SU-DHL-6 (cell line): ENCODE data around the gene POC1A.

ENCODE experiments used
- H2AFZ ChIP-seq: fragments of 200-600 bp; sonication (generic); 2 replicates; pipeline ENCODE4 v1.6.1; 2014; ENCODE audit warnings: low read depth, mild to moderate bottlenecking, moderate library complexity, mixed read lengths, antibody characterized with exemption, low read length; ENCODE audit not compliant: severe bottlenecking
- H3F3A ChIP-seq: fragments of 200-600 bp; shearing (Covaris generic); 2 replicates; pipeline ENCODE4 v1.6.0; 2016; ENCODE audit warnings: antibody characterized with exemption, mild to moderate bottlenecking; ENCODE audit not compliant: insufficient read depth
- H3K27ac ChIP-seq: fragments of 200-600 bp; sonication (generic); 2 replicates; pipeline ENCODE4 v1.5.1; 2016; ENCODE audit warnings: low read depth, mild to moderate bottlenecking, low read length, moderate library complexity, mixed read lengths
- H3K27me3 ChIP-seq: fragments of 200-600 bp; sonication (generic), shearing (Covaris generic); 2 replicates; pipeline ENCODE4 v1.6.0; 2014; ENCODE audit warnings: mild to moderate bottlenecking, low read length
- H3K36me3 ChIP-seq: fragments of 200-600 bp; sonication (generic); 2 replicates; pipeline ENCODE4 v1.6.1; 2014; ENCODE audit warnings: mild to moderate bottlenecking, low read length, mixed read lengths
- H3K4me2 ChIP-seq: fragments of 300-600, 200-600 bp; shearing (Covaris generic), sonication (generic); 2 replicates; pipeline ENCODE4 v1.6.0; 2014; ENCODE audit warnings: low read length, low read depth, mild to moderate bottlenecking; ENCODE audit not compliant: poor library complexity, severe bottlenecking
- H3K4me3 ChIP-seq: fragments of 200-600 bp; sonication (generic); 2 replicates; pipeline ENCODE4 v1.5.1; 2014; ENCODE audit warnings: antibody characterized with exemption, low read length, mild to moderate bottlenecking, mixed read lengths; ENCODE audit not compliant: insufficient read depth, poor library complexity, severe bottlenecking
- H3K79me2 ChIP-seq: fragments of 200-600 bp; sonication (generic); 2 replicates; pipeline ENCODE4 v1.6.1; 2014; ENCODE audit warnings: mild to moderate bottlenecking, low read length, moderate library complexity; ENCODE audit not compliant: insufficient read depth
- H3K9ac ChIP-seq: fragments of 200-600 bp; sonication (generic); 2 replicates; pipeline ENCODE4 v1.7.0; 2014; ENCODE audit warnings: mild to moderate bottlenecking, low read length
- H3K9me2 ChIP-seq: fragments of 200-600 bp; sonication (generic); replicated peaks from 2 replicates; pipeline ENCODE4 v1.6.1; 2014; ENCODE audit warnings: low read length; ENCODE audit not compliant: insufficient read depth
- H3K9me3 ChIP-seq: fragments of 200-600 bp; sonication (generic); 2 replicates; pipeline ENCODE4 v1.6.1; 2014; ENCODE audit warnings: low read length, mixed read lengths; ENCODE audit not compliant: insufficient read depth
- H4K20me1 ChIP-seq: fragments of 200-600 bp; sonication (generic); 2 replicates; pipeline ENCODE4 v1.6.1; 2014; ENCODE audit warnings: low read depth, mild to moderate bottlenecking, antibody characterized with exemption, low read length, moderate library complexity, mixed read lengths
- EZH2phosphoT487 ChIP-seq: fragments of 200-600 bp; sonication (generic), shearing (Covaris generic); conservative IDR thresholded peaks from 2 replicates; pipeline ENCODE4 v1.6.1; 2018; ENCODE audit warnings: mild to moderate bottlenecking, antibody characterized with exemption, low read length, moderate library complexity, mixed read lengths
- TF ChIP-seq, protein P1 (sequence below): fragments of 200-600 bp; sonication (generic); IDR thresholded peaks from one replicate; pipeline ENCODE4 v1.5.1; 2017; ENCODE audit warnings: antibody characterized with exemption, mild to moderate bottlenecking, low read length, moderate library complexity; ENCODE audit not compliant: insufficient read depth, poor library complexity, severe bottlenecking

Gene POC1A

GRCh38 chr3:52029053-52029452 lies 125.2 kb downstream of the POC1A start:
- H3K9ac ChIP-seq: no peak overlapping the region
- no peaks in the 10 kb centered on the region for H3K79me2 ChIP-seq
- no peaks in the 10 kb centered on the region for H3K9me3 ChIP-seq

GRCh38 chr3:52028572-52028971 lies 125.7 kb downstream of the POC1A start:
- no peaks in the 10 kb centered on the region for H4K20me1 ChIP-seq
- no peaks in the 10 kb centered on the region for H3K36me3 ChIP-seq
- no peak overlapping the region for H3K9ac ChIP-seq
- H3K79me2 ChIP-seq: no peaks in the 10 kb centered on the region
- no peak overlapping the region for H3K4me2 ChIP-seq
- no peaks in the 10 kb centered on the region for H3K27me3 ChIP-seq
- no peaks in the 10 kb centered on the region for H3K9me2 ChIP-seq
- H3K9me3 ChIP-seq: no peaks in the 10 kb centered on the region
- H2AFZ ChIP-seq: no peak overlapping the region
- H3K4me3 ChIP-seq: no peak overlapping the region
- no peaks in the 10 kb centered on the region for H3F3A ChIP-seq
- H3K27ac ChIP-seq: no peak overlapping the region
- TF ChIP-seq, protein P1, sequence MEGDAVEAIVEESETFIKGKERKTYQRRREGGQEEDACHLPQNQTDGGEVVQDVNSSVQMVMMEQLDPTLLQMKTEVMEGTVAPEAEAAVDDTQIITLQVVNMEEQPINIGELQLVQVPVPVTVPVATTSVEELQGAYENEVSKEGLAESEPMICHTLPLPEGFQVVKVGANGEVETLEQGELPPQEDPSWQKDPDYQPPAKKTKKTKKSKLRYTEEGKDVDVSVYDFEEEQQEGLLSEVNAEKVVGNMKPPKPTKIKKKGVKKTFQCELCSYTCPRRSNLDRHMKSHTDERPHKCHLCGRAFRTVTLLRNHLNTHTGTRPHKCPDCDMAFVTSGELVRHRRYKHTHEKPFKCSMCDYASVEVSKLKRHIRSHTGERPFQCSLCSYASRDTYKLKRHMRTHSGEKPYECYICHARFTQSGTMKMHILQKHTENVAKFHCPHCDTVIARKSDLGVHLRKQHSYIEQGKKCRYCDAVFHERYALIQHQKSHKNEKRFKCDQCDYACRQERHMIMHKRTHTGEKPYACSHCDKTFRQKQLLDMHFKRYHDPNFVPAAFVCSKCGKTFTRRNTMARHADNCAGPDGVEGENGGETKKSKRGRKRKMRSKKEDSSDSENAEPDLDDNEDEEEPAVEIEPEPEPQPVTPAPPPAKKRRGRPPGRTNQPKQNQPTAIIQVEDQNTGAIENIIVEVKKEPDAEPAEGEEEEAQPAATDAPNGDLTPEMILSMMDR: no peak
- TF ChIP-seq EZH2phosphoT487: no peak

More at GRCh38 chr3:52029053-52029452, 125.2 kb downstream of the POC1A start:
- H3K27me3 ChIP-seq: no peaks in the 10 kb centered on the region
- no peaks in the 10 kb centered on the region for H3K36me3 ChIP-seq
- no peaks in the 10 kb centered on the region for H3F3A ChIP-seq
- H2AFZ ChIP-seq: no peak overlapping the region
- no peaks in the 10 kb centered on the region for H3K9me2 ChIP-seq
- H3K4me2 ChIP-seq: no peak overlapping the region
- H3K4me3 ChIP-seq: no peak overlapping the region
- no peak for TF ChIP-seq EZH2phosphoT487
- TF ChIP-seq, protein P1: no peak
- H4K20me1 ChIP-seq: no peaks in the 10 kb centered on the region
- H3K27ac ChIP-seq: no peak overlapping the region

- Histone ChIP-seq H3K9me2 (no peaks in the 10 kb centered on the region), H2AFZ (no peak overlapping the region), H3K4me2 (no peak overlapping the region), H3K27me3 (no peaks in the 10 kb centered on the region), H4K20me1 (no peaks in the 10 kb centered on the region), H3K4me3 (no peak overlapping the region), H3K36me3 (no peaks in the 10 kb centered on the region), H3F3A (no peaks in the 10 kb centered on the region), H3K27ac (no peak overlapping the region), H3K9me3 (no peaks in the 10 kb centered on the region), H3K79me2 (no peaks in the 10 kb centered on the region), H3K9ac (no peak overlapping the region)
- no peak for TF ChIP-seq EZH2phosphoT487
- TF ChIP-seq, protein P1: no peak
These were observed 128.2 kb downstream of the POC1A start for GRCh38 chr3:52026041-52026440.

GRCh38 chr3:52025453-52025852 lies 128.8 kb downstream of the POC1A start:
- Histone ChIP-seq H3K4me3 (no peak overlapping the region), H3F3A (no peaks in the 10 kb centered on the region), H3K9me2 (no peaks in the 10 kb centered on the region), H2AFZ (no peak overlapping the region), H3K79me2 (no peaks in the 10 kb centered on the region), H3K36me3 (no peaks in the 10 kb centered on the region), H3K27me3 (no peaks in the 10 kb centered on the region), H3K4me2 (no peak overlapping the region), H3K27ac (no peak overlapping the region), H3K9me3 (no peaks in the 10 kb centered on the region), H3K9ac (no peak overlapping the region), H4K20me1 (no peaks in the 10 kb centered on the region)
- TF ChIP-seq, protein P1: no peak
- no peak for TF ChIP-seq EZH2phosphoT487
